Muscle layer of colon (tissue), 2 donors: ENCODE data around the gene KLHDC3.
A peak's percentile ranks its signal among the peaks of the same experiment; 100 is the strongest.

Experiments
- H3K27ac ChIP-seq: one replicate; pipeline ENCODE4 v1.7.0; 2013; ENCODE audit warnings: low read depth, mild to moderate bottlenecking, low read length, moderate library complexity
- H3K27me3 ChIP-seq, 2 donors: one replicate each; pipeline ENCODE4 v1.7.0; 2013; ENCODE audit warnings: low read length in 2 of 2, mild to moderate bottlenecking in 2 of 2; ENCODE audit not compliant: insufficient read depth in 2 of 2, control insufficient read depth in 1 of 2
- H3K36me3 ChIP-seq: one replicate; pipeline ENCODE4 v1.7.0; 2013; ENCODE audit warnings: mild to moderate bottlenecking, low read length; ENCODE audit not compliant: insufficient read depth
- H3K4me1 ChIP-seq: one replicate; pipeline ENCODE4 v1.7.0; 2013; ENCODE audit warnings: mild to moderate bottlenecking, low read length; ENCODE audit not compliant: insufficient read depth
- H3K4me3 ChIP-seq, 2 donors: one replicate each; pipeline ENCODE4 v1.7.0; 2013; ENCODE audit warnings: low read length in 2 of 2, low read depth in 1 of 2, mild to moderate bottlenecking in 1 of 2, moderate library complexity in 1 of 2
- H3K9ac ChIP-seq: one replicate; pipeline ENCODE4 v1.7.0; 2013; ENCODE audit warnings: low read length
- H3K9me3 ChIP-seq: one replicate; pipeline ENCODE4 v1.7.0; 2013; ENCODE audit warnings: mild to moderate bottlenecking, low read length
- donor health status: abdominal sarcoma.
- donor health status: Adenocarcinoma of cecum.

KLHDC3 gene, protein sequence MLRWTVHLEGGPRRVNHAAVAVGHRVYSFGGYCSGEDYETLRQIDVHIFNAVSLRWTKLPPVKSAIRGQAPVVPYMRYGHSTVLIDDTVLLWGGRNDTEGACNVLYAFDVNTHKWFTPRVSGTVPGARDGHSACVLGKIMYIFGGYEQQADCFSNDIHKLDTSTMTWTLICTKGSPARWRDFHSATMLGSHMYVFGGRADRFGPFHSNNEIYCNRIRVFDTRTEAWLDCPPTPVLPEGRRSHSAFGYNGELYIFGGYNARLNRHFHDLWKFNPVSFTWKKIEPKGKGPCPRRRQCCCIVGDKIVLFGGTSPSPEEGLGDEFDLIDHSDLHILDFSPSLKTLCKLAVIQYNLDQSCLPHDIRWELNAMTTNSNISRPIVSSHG

DNA sequence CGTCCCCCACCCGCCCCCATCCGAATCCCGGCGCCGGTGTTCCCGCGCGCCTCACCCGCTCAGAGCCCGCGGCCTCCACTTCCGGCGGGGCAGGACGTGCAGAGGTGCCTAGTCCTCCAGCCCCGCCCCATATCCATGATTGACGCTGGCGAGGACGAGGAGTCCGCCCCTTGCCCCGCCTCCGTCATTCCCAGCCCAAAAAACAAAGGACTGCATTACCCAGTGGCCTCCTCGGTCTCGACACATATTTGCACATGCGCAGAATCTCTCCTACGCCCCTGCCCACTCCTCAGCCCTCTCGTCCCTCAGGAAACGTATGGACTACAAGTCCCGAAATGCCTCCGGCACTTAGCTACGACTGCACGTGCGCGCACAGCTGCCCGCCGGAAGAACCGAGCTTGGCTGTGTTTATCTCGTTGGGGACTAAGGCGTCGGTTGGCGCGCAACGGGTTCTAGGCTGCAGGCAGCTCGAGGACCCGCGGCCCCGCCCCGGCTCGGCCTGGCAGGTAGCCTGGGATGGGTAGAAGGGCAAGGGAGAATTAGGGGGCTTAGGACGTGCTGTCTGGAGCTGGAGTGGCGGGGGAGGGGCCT is at the start of gene KLHDC3, which contains the start of gene MEA1:
Gene KLHDC3, plus strand, starts transcription at position 407 of the 591 bp plus-strand sequence. CDS start 2,944 bp downstream, outside the sequence.
Gene MEA1, minus strand, starts transcription at position 104 of the 591 bp plus-strand sequence. CDS start 133 bp downstream, outside the sequence.
- Histone ChIP-seq H3K27me3 (no peaks in the 10 kb centered on the region), H3K27ac (peak within 1 kb of the TSS; percentile 78), H3K36me3 (peaks cover 46% of the 10 kb centered on the region), H3K9ac (peak within 1 kb of the TSS; percentile 85), H3K4me1 (peaks cover 39% of the 10 kb centered on the region), H3K9me3 (no peaks in the 10 kb centered on the region), H3K4me3 (peak within 1 kb of the TSS; percentile 75 to 89)

GRCh38 chr6:42966571-42966970 is 47.5 kb upstream of the KLHDC3 start:
- Histone ChIP-seq H3K4me3 (no peak overlapping the region), H3K27me3 (no peaks in the 10 kb centered on the region), H3K4me1 (no peaks in the 10 kb centered on the region), H3K9ac (no peak overlapping the region), H3K27ac (no peak overlapping the region), H3K36me3 (peaks cover 48% of the 10 kb centered on the region), H3K9me3 (no peaks in the 10 kb centered on the region)

DNA sequence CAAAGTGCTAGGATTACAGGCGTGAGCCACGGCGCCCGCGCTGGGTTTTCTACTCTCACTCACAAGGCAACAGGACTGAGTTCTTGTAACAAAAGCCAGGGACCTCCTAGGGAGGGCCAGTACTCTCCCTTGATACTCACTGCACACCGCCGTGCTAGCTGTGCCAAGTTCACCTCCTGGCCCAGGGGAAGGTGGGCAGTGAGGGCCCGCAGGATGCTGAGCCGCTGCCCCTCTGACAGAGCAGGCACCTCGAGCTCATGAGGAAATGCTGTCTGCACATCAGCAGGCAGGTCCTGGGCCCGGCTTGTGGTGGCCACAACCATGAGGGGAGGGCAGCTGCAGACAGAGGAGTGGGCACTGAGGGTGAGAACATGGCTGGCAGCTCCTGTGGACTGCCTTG is 46.8 kb upstream of the KLHDC3 start:
- Histone ChIP-seq H3K27ac (no peak overlapping the region), H3K9me3 (no peaks in the 10 kb centered on the region), H3K36me3 (peaks cover 48% of the 10 kb centered on the region), H3K4me1 (no peaks in the 10 kb centered on the region), H3K4me3 (no peak overlapping the region), H3K9ac (no peak overlapping the region), H3K27me3 (no peaks in the 10 kb centered on the region)

- H3K9me3 ChIP-seq, result no peaks in the 10 kb centered on the region
- H3K4me1 ChIP-seq, result no peaks in the 10 kb centered on the region
- peaks cover 48% of the 10 kb centered on the region for H3K36me3 ChIP-seq
- H3K4me3 ChIP-seq, result no peak overlapping the region
- H3K9ac ChIP-seq, result no peak overlapping the region
- H3K27ac ChIP-seq, result no peak overlapping the region
- no peaks in the 10 kb centered on the region for H3K27me3 ChIP-seq
These were observed 45.8 kb upstream of the KLHDC3 start for GRCh38 chr6:42968126-42968701.

- Histone ChIP-seq H3K27ac (no peak overlapping the region), H3K4me1 (no peaks in the 10 kb centered on the region), H3K9ac (no peak overlapping the region), H3K36me3 (peaks cover 49% of the 10 kb centered on the region), H3K9me3 (no peaks in the 10 kb centered on the region), H3K4me3 (no peak overlapping the region), H3K27me3 (no peaks in the 10 kb centered on the region)
These were observed 45.3 kb upstream of the KLHDC3 start for GRCh38 chr6:42968783-42969182.

- Histone ChIP-seq H3K27me3 (no peaks in the 10 kb centered on the region), H3K9me3 (no peaks in the 10 kb centered on the region), H3K4me1 (no peaks in the 10 kb centered on the region), H3K36me3 (peaks cover 45% of the 10 kb centered on the region), H3K4me3 (no peak overlapping the region), H3K27ac (no peak overlapping the region), H3K9ac (no peak overlapping the region)
These were observed 44.6 kb upstream of the KLHDC3 start for GRCh38 chr6:42969431-42969830.

GRCh38 chr6:42969934-42970333 is 44.1 kb upstream of the KLHDC3 start:
- H3K4me3 ChIP-seq, result no peak overlapping the region
- H3K4me1 ChIP-seq, result no peaks in the 10 kb centered on the region
- H3K9me3 ChIP-seq, result no peaks in the 10 kb centered on the region
- no peaks in the 10 kb centered on the region for H3K27me3 ChIP-seq
- no peak overlapping the region for H3K9ac ChIP-seq
- H3K27ac ChIP-seq, result no peak overlapping the region
- peaks cover 40% of the 10 kb centered on the region for H3K36me3 ChIP-seq

- Histone ChIP-seq H3K4me1 (no peaks in the 10 kb centered on the region), H3K27me3 (no peaks in the 10 kb centered on the region), H3K9ac (no peak overlapping the region), H3K27ac (no peak overlapping the region), H3K4me3 (no peak overlapping the region), H3K9me3 (no peaks in the 10 kb centered on the region), H3K36me3 (peaks cover 31% of the 10 kb centered on the region)
These were observed 43.0 kb upstream of the KLHDC3 start for GRCh38 chr6:42970871-42971612.

GRCh38 chr6:42971746-42972327 is 42.2 kb upstream of the KLHDC3 start:
- no peak overlapping the region for H3K27ac ChIP-seq
- no peak overlapping the region for H3K9ac ChIP-seq
- H3K4me1 ChIP-seq, result peaks cover 2% of the 10 kb centered on the region
- H3K36me3 ChIP-seq, result peaks cover 23% of the 10 kb centered on the region
- no peaks in the 10 kb centered on the region for H3K9me3 ChIP-seq
- H3K4me3 ChIP-seq, result no peak overlapping the region
- no peaks in the 10 kb centered on the region for H3K27me3 ChIP-seq

GRCh38 chr6:42973926-42974325 is 40.1 kb upstream of the KLHDC3 start:
- H3K27ac ChIP-seq, result no peak overlapping the region
- peaks cover 11% of the 10 kb centered on the region for H3K36me3 ChIP-seq
- peaks cover 16% of the 10 kb centered on the region for H3K4me1 ChIP-seq
- no peak overlapping the region for H3K4me3 ChIP-seq
- no peaks in the 10 kb centered on the region for H3K9me3 ChIP-seq
- no peaks in the 10 kb centered on the region for H3K27me3 ChIP-seq
- no peak overlapping the region for H3K9ac ChIP-seq
